IPS-20b (cell line): Measurements from ENCODE around the gene ELK3.

Source experiments
- H3K27ac ChIP-seq: one replicate; pipeline ENCODE4 v1.5.1; 2013; ENCODE audit warnings: low read length
- H3K27me3 ChIP-seq: 2 replicates; pipeline ENCODE4 v1.6.1; 2013; ENCODE audit warnings: mild to moderate bottlenecking, low read length, inconsistent platforms; ENCODE audit not compliant: insufficient read depth
- H3K36me3 ChIP-seq: 2 replicates; pipeline ENCODE4 v1.6.1; 2013; ENCODE audit warnings: low read depth, mild to moderate bottlenecking, inconsistent platforms, low read length, moderate library complexity; ENCODE audit not compliant: insufficient read depth
- H3K4me1 ChIP-seq: 2 replicates; pipeline ENCODE4 v1.6.1; 2013; ENCODE audit warnings: mild to moderate bottlenecking, control low read depth, inconsistent platforms, low read length, moderate library complexity; ENCODE audit not compliant: insufficient read depth
- H3K4me3 ChIP-seq: 2 replicates; pipeline ENCODE4 v1.5.1; 2013; ENCODE audit warnings: mild to moderate bottlenecking, low read length, inconsistent platforms
- H3K9ac ChIP-seq: 2 replicates; pipeline ENCODE4 v1.6.1; 2013; ENCODE audit warnings: low read depth, mild to moderate bottlenecking, inconsistent platforms, low read length, moderate library complexity
- H3K9me3 ChIP-seq: 2 replicates; pipeline ENCODE4 v1.6.1; 2013; ENCODE audit warnings: mild to moderate bottlenecking, low read depth, low read length, inconsistent platforms; ENCODE audit not compliant: insufficient read depth

ELK3 gene

GRCh38 chr12:96193725-96194575, at the start of gene ELK3:
ELK3 (plus strand) TSS chr12:96194375.
- Histone ChIP-seq H3K27me3 (peaks cover 44% of the 10 kb centered on the region), H3K27ac (no peak within 1 kb of the TSS), H3K36me3 (no peaks in the 10 kb centered on the region), H3K4me1 (no peaks in the 10 kb centered on the region; the same call in 1 of the 2 replicates), H3K9me3 (no peaks in the 10 kb centered on the region), H3K9ac (peak within 1 kb of the TSS; percentile 70), H3K4me3 (peak within 1 kb of the TSS; percentile 91)

DNA sequence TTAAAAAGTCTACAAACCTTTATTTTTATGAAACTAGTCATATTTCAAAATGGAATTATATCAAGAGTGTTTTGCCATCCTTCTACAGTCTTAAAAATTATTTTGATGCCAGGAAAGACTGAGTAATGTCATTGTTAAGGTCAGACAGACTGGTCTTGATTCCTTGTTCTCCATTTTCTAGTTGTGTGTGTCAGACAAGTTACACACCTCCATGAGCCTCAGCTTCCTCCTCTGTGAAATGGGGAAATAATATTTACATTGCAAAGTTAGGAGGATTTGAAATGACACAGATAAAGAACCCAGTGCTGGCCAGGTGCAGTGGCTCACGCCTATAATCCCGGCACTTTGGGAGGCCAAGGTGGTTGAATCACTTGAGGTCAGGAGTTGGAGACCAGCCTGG, 47.4 kb upstream of the ELK3 start:
- H3K27me3 ChIP-seq = no peaks in the 10 kb centered on the region
- H3K4me1 ChIP-seq = 0 out of 2 replicates have a peak, but pooled peaks cover 3% of the 10 kb centered on the region
- no peak overlapping the region for H3K9ac ChIP-seq
- no peaks in the 10 kb centered on the region for H3K36me3 ChIP-seq
- no peak overlapping the region for H3K27ac ChIP-seq
- H3K9me3 ChIP-seq = no peaks in the 10 kb centered on the region
- H3K4me3 ChIP-seq = no peak overlapping the region

- no peaks in the 10 kb centered on the region for H3K27me3 ChIP-seq
- no peak overlapping the region for H3K27ac ChIP-seq
- H3K36me3 ChIP-seq = no peaks in the 10 kb centered on the region
- H3K9me3 ChIP-seq = no peaks in the 10 kb centered on the region
- H3K4me3 ChIP-seq = no peak overlapping the region
- no peak overlapping the region for H3K9ac ChIP-seq
- H3K4me1 ChIP-seq = peaks cover 5% of the 10 kb centered on the region; the same call in 1 of the 2 replicates
These were observed 43.7 kb upstream of the ELK3 start for GRCh38 chr12:96150442-96150841.

GRCh38 chr12:96152164-96152563, 42.0 kb upstream of the ELK3 start:
- Histone ChIP-seq H3K36me3 (no peaks in the 10 kb centered on the region), H3K27ac (no peak overlapping the region), H3K4me3 (no peak overlapping the region), H3K9ac (no peak overlapping the region), H3K9me3 (no peaks in the 10 kb centered on the region), H3K27me3 (no peaks in the 10 kb centered on the region), H3K4me1 (peaks cover 5% of the 10 kb centered on the region; the same call in 1 of the 2 replicates)

- H3K4me3 ChIP-seq = no peak overlapping the region
These were observed 40.9 kb upstream of the ELK3 start for GRCh38 chr12:96153131-96153725.

GRCh38 chr12:96155181-96155580, 39.0 kb upstream of the ELK3 start:
- no peak overlapping the region for H3K4me3 ChIP-seq
- no peaks in the 10 kb centered on the region for H3K27me3 ChIP-seq
- H3K36me3 ChIP-seq = no peaks in the 10 kb centered on the region
- no peak overlapping the region for H3K9ac ChIP-seq
- no peak overlapping the region for H3K27ac ChIP-seq
- no peaks in the 10 kb centered on the region for H3K9me3 ChIP-seq
- peaks cover 5% of the 10 kb centered on the region; the same call in 1 of the 2 replicates for H3K4me1 ChIP-seq

More at GRCh38 chr12:96153131-96153725, 40.9 kb upstream of the ELK3 start:
- Histone ChIP-seq H3K9ac (no peak overlapping the region), H3K27me3 (no peaks in the 10 kb centered on the region), H3K27ac (no peak overlapping the region), H3K36me3 (no peaks in the 10 kb centered on the region), H3K4me1 (peaks cover 5% of the 10 kb centered on the region; the same call in 1 of the 2 replicates), H3K9me3 (no peaks in the 10 kb centered on the region)

DNA sequence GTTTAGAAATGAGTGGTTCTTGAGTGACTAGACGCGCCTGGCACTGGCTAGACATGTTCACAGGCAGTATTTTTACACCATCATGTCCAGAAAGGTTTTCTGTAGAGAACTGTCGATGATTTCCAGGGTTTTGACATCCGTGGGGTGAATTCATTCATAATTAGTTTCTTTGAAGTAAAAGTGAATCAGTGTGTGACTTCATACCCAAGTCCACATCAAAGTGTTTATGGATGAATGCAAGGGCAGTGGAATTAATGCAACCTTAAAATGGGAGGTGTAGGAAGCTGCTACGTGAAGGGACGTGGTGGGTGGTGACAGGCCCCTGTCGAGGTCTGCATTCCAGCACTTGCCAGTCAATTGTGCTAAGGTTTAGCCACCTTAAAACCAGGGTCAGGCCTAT, 38.4 kb upstream of the ELK3 start:
- H3K9ac ChIP-seq = no peak overlapping the region
- H3K4me1 ChIP-seq = peaks cover 5% of the 10 kb centered on the region; the same call in 1 of the 2 replicates
- H3K27ac ChIP-seq = no peak overlapping the region
- H3K4me3 ChIP-seq = no peak overlapping the region
- no peaks in the 10 kb centered on the region for H3K27me3 ChIP-seq
- H3K9me3 ChIP-seq = no peaks in the 10 kb centered on the region
- H3K36me3 ChIP-seq = no peaks in the 10 kb centered on the region

DNA sequence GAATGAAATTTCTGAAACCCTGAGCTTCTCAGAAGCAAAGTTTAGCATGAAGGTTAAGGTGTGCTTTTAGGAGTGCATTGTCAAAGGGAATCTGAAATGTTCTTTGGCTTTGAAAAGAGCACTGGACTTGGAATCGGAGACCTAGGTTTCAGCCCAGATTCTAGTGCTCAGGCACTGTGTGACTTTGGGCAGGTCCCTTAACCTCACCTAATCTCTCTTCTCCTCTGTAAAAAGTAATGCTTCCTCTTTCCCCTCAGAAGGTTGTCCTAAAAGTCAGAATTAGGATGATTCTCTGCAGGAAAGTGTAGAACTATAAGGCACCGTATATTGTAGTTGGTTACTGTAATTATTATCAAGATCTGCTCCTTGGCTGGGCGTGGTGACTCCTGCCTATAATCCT, 38.0 kb upstream of the ELK3 start:
- H3K4me3 ChIP-seq = no peak overlapping the region
- no peaks in the 10 kb centered on the region for H3K9me3 ChIP-seq
- H3K4me1 ChIP-seq = peaks cover 5% of the 10 kb centered on the region; the same call in 1 of the 2 replicates
- no peak overlapping the region for H3K27ac ChIP-seq
- no peaks in the 10 kb centered on the region for H3K36me3 ChIP-seq
- H3K9ac ChIP-seq = no peak overlapping the region
- no peaks in the 10 kb centered on the region for H3K27me3 ChIP-seq

DNA sequence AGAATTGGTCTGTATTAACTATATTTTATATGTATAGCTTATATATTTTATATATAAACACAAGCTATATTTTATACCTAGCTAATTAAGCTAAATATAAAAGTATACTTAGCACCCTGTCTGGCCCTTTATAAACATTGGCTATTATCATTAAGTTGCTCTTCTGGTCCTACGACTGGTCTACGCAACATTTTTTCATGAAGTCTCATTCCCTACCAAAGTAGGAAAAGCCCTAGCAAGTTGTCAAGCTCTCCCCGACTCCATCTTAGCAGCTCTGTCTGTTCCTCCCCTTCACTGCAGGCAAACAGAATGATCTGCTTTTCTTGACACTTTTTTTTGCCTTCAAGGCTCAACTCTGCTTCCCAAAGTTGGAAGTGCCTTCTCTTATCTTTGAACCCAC, 36.7 kb upstream of the ELK3 start:
- Histone ChIP-seq H3K9me3 (no peaks in the 10 kb centered on the region), H3K4me1 (no peaks in the 10 kb centered on the region; the same call in 1 of the 2 replicates), H3K27ac (no peak overlapping the region), H3K27me3 (no peaks in the 10 kb centered on the region), H3K4me3 (no peak overlapping the region), H3K36me3 (no peaks in the 10 kb centered on the region), H3K9ac (no peak overlapping the region)

GRCh38 chr12:96164951-96165811, 29.0 kb upstream of the ELK3 start:
- no peaks in the 10 kb centered on the region for H3K27me3 ChIP-seq
- H3K4me3 ChIP-seq = no peak overlapping the region
- H3K27ac ChIP-seq = no peak overlapping the region
- H3K4me1 ChIP-seq = no peaks in the 10 kb centered on the region
- H3K36me3 ChIP-seq = no peaks in the 10 kb centered on the region
- H3K9ac ChIP-seq = no peak overlapping the region
- H3K9me3 ChIP-seq = no peaks in the 10 kb centered on the region

GRCh38 chr12:96166765-96167164, 27.4 kb upstream of the ELK3 start:
- Histone ChIP-seq H3K9ac (no peak overlapping the region), H3K4me1 (no peaks in the 10 kb centered on the region), H3K4me3 (no peak overlapping the region), H3K36me3 (no peaks in the 10 kb centered on the region), H3K27ac (no peak overlapping the region), H3K9me3 (no peaks in the 10 kb centered on the region), H3K27me3 (no peaks in the 10 kb centered on the region)
